GDM1 (cell line): ENCODE data around the gene RABGEF1.
A peak's percentile ranks its signal among the peaks of the same experiment; 100 is the strongest.
"Not testable (repeated sequence)": the region's sequence is repeated elsewhere in the genome, so short reads cannot be mapped to it uniquely, and the experiment has no call there.

Experiments
- DNase-seq: peaks from one replicate; lab custom pipeline; 2025; lab: John Stamatoyannopoulos, UW

The RABGEF1 gene

DNA sequence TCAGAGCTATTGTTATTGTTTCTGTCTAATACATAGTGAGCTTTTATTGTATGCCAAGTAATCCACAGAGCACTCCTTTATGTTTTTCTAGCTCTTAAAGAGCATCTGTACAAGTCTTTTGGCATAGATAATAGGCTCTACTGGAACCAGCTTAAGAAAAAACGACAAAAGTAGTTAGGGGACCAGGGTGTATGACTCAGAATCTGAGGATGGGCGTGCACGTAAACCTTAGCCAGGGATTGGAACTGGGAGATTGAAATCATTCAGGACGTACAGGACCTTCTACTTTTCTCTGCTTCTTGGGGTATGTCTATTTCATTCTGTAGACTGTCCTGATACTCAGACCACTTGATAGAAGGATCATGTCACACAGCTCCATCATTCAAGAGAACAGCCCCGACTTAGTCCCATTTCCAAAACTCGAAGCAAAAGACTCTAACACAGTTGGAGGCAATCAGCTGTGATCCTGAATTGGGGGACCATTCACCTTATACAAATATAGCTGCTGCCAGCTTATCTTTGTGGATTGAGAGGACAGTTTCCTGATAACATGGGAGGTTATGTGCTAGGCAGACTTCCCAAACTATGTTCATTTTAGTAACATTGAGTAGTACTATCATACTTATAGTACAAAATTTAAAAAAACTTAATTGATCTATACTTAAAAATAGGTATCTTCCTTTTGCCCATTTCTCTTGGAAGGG lies 24.9 kb downstream of the RABGEF1 start:
- not testable (repeated sequence) for DNase-seq

DNA sequence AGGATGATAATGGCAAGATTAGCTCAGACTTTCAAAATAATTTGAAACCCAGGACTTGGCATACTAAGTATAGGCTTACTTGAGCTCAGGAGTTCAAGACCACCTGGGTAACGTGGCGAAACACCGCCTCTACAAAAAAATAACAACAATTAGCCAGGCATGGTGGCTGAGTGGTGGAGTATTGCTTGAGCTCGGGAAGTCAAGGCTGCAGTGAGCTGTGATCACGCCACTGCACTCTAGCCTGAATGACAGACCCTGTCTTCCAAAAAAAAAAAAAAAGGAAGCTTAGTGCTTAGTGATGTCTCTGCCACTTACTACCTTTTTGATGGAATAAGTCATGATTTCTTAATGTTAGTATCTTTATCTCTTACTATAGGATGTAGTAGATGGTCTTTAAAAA lies 25.5 kb downstream of the RABGEF1 start:
- no peak for DNase-seq

DNA sequence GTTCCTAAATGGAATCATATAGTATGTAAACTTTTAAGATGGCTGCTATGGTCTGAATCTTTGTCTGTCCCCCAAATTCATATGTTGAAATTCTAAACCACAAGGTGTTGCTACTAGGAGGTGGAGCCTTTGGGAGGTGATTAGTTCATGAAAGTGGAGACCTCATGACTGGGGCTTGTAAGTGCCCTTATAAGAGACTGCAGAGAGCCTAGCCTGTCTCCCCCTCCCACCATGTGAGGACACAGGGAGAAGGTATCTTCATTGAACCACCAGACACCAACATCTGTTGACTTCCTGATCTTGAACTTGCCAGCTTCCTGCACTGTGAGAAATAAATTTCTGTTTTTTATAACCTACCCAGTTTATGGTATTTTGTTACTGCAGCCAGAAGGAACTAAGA lies 27.0 kb downstream of the RABGEF1 start:
- peak; percentile 4 for DNase-seq

- DNase-seq, result no peak
Measured at GRCh38 chr7:66768865-66769832, 28.6 kb downstream of the RABGEF1 start.

DNA sequence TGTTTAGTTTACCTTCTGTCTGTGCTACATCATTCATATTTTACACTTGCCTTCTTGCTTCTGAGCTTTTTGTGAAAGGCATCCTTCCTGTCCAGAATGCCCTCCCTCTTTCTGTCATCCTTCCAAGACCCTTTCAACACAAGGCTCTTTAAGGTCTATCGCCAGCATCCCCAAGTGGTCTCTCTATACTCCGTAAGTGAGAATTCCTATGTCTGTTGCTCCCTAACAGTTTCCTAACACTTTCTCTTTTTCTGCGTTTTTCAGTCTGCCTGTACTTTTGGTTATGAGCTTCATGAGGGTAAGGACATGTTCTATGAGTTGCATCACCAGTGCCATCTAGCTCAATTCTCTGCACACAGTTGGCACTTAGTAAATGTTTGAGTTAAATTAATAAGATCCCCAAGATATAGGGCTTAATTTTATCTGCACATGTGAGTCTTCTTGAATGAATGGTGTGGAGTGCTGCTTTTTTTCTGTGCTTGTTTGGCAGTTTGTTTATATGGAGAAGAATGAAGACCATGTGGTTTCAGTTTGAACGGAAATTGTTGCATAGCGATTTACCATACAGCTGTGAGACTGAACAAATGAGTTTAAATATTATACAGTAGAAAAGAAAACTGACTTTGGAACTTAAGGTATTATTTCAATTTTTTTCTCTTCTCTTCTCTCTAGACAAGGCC lies 29.4 kb downstream of the RABGEF1 start:
- DNase-seq, result no peak

DNA sequence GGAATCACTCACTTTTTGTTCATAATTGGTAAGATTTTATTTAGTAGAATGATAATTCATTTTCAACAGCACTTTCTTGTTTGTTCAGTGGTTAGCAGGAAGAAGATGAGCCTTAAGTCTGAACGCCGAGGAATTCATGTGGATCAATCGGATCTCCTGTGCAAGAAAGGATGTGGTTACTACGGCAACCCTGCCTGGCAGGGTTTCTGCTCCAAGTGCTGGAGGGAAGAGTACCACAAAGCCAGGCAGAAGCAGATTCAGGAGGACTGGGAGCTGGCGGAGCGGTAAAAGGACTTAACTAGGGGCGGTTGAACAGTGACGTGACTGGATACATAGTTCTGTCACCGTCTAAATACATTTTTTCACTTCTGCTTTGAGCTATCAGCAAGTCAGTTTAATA lies 31.3 kb downstream of the RABGEF1 start:
- no peak for DNase-seq

- DNase-seq, result not testable (repeated sequence)
Measured at GRCh38 chr7:66773744-66774143, 33.2 kb downstream of the RABGEF1 start.

- DNase-seq, result not testable (repeated sequence)
Measured at GRCh38 chr7:66776383-66776782, 35.9 kb downstream of the RABGEF1 start.

- DNase-seq, result no peak
Measured at GRCh38 chr7:66776800-66777442, 36.4 kb downstream of the RABGEF1 start.

DNA sequence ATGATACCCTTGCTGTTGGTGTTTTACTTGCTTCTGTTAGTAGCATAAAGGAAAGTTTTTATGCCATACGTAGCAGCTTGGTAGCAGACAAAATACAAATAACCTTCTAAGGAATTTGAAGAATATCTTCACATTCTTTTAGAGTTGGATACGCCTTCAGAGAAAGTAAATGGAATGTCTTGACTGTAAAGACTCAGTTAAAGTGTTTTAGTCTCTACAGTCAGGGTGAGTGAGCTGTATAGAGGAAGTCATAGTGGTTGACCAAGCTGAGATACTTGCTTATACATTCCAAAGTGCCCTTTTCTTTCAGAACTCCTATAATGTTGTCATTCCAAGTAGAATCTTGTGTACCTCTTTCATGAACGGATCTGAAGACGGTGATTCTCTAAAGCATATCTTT lies 37.7 kb downstream of the RABGEF1 start:
- DNase-seq, result no peak

DNA sequence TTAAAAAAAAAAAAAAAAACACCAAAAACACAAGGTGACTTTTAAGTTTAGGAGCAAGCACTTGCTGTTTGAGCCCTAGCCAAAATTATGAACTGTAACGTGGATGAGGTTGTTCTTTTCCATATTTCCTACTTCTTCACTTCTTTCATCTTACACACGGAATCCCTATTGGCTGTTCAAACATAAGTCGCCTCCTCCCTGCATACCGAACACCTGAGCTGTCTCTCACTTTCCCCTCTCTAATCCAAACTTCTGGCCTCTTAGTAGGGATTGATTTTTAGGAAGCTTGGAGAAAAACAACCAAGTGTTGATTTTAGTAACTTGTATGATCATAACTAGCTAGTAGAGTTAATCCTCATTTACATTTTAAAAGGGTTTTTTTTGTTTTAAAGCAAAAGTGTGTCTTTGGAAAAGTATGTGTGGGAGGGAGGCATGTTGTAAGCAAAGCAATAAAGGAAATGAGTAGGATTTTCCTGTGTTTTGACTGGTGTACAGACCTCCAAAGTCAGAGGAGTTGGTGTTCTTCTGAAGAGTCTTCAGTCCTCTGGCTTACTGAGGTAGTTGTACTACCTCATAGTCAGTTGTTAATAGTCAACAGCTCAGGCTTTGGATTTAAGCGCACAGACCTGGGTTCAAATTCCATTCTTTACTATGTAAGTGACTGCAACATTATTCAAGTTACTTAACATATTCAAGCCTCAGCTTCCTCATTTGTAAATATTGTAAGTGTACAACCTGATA lies 39.3 kb downstream of the RABGEF1 start:
- DNase-seq, result no peak

DNA sequence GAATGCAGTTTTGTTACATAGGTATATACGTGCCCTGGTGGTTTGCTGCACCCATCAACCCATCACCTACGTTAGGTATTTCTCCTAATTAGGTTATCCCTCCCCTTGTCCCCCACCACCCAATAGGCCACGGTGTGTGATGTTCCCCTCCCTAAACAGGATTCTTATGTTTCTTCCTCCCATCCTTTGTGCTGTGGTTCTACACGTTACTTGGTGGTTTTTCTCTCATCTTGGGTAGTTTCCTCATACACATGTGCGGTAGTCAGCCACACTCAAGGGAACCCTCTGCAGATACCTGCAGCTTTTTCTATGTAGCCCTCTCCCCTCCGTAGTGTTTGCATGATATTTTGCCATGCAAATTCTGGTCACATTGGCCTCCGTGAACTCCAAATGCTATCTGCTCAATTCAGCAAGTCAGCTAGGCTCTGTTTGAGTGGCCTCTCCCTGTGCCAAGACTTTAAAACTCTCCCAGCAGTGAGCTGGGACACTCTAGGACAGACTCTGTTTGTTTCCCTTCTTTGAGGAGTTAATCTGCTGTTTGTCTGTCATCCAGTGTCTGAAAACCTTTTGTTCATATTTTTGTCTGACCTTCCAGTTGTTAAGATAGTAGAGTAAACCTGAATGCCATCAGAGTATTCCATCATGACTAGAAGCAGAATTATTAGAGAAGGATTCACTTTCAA lies 41.0 kb downstream of the RABGEF1 start:
- no peak for DNase-seq

GRCh38 chr7:66782875-66783274 lies 42.3 kb downstream of the RABGEF1 start:
- DNase-seq, result not testable (repeated sequence)

DNA sequence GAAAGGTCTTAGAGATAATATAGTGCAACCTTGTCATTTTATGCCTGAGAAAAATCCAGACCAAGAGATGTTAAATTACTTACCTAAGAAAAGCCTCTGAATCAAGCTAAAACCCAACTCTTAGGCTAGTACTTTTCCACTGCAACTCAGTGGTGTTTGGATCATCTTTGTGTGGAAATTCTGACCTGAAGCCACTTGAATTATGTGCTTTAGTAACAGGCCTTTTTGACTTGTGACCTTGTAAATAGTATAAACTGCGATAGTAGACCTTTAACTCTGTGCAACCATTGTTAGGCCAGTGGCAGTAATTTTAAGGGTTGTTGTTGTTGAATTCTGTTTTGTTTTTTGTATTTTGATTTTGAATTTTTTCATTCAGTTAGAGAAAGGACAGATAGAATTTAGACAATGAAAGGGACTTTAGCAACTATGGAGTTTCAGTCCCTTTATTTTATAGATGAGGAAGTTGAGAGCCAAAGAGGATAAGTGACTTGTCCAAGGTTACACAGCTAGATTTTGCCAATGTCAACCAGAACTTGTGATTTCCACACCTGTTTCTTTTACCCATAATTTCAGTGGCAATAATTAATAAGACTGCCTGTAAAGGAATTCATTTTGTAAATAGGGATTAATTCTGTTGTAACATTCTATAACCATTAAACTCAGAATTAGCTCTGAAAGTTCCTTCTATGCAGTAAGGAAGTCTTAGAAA lies 43.5 kb downstream of the RABGEF1 start:
- not testable (repeated sequence) for DNase-seq

DNA sequence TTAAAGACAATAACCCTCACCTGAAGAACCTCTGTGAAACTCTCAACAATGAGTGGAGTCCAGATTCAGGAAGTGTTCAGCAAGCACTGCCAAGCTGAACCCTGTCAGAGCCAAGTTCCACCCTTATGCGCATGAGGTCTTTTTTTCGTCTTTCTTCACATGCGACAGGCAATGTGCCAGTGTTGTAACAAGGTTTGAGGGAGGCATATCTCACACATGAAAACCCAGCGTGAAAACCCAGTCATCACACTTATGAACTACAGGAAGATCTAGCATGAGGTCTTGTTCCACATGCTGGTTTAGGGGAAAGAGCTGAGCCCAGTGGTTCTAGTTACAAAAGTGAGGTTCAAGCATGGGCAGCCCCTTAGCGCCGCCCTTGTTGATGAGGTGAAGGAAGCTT lies 49.7 kb downstream of the RABGEF1 start:
- DNase-seq, result no peak

- DNase-seq, result no peak
Measured at GRCh38 chr7:66790725-66791124, 50.2 kb downstream of the RABGEF1 start.

DNA sequence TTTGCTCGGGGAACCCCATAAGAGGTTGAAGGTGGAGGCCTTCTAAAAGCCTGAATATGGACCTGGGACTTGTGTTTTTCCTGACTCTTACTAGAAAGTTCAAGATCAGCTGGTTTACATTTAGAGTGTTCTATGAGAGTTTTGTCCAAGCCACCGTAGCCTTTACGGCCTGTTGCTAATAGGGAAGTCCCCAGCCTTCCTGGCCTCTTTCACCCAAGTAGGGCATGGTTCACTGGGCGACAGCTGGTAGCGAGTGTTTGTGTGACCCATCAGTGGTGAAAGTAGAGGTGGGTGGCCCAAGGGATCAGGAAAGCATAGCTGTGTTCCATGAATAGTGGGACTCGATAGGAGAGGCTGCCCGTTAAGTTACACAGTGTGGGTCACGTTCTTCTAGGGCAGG lies 60.1 kb downstream of the RABGEF1 start:
- DNase-seq, result no peak

GRCh38 chr7:66804001-66804400 lies 63.5 kb downstream of the RABGEF1 start:
- DNase-seq, result no peak

- no peak for DNase-seq
Measured at GRCh38 chr7:66807736-66808135, 67.2 kb downstream of the RABGEF1 start.

DNA sequence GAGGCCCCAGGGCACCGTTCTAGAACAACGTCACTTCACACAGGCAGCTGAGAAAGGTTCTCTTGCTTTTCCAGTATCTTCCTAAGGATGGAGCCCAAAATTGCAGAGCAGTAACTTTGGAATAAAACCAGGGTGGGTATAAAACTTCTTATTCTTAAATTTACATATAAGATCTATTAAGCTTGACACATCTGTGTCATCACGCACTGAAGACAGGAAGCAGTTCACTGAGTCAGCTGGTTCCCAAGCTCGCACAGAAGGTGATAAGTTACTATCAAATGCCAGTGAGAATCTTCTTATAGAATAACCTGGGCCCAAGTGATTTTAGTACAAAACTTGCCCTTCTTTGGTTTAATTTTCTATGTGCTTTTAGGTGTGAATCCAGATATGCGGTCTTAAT lies 70.2 kb downstream of the RABGEF1 start:
- no peak for DNase-seq
